Measurements from ENCODE around the gene FAM72C.
"Not testable (repeated sequence)": the region's sequence is repeated elsewhere in the genome, so short reads cannot be mapped to it uniquely, and the experiment has no call there.

- not testable (repeated sequence) for TF ChIP-seq EZH2 (IDR thresholded peaks at IDR 0.05; ENCODE audit: borderline replicate concordance, insufficient read depth, low read length, poor library complexity, severe bottlenecking); CTCF (IDR thresholded peaks at IDR 0.05; ENCODE audit: poor library complexity, severe bottlenecking); RAD21 (conservative IDR thresholded peaks at IDR 0.05); EP300 (conservative IDR thresholded peaks at IDR 0.05; ENCODE audit: poor library complexity, severe bottlenecking); REST (IDR thresholded peaks at IDR 0.05; ENCODE audit: borderline replicate concordance); TAF1 (IDR thresholded peaks at IDR 0.05; ENCODE audit: low read depth); POLR2AphosphoS5 (IDR thresholded peaks at IDR 0.05); MXI1 (conservative IDR thresholded peaks at IDR 0.05; ENCODE audit: poor library complexity, severe bottlenecking)
Observed at GRCh38 chr1:144003306-144004029, 31.7 kb upstream of the FAM72C start.
